Neural progenitor cell (in vitro differentiated cells): Measurements from ENCODE around the gene RAD17. TPM values are rescaled to one million over a fixed set of nuclear protein-coding genes. Genes with fewer than 3 reads are reported as not detected.

Experiments
- DNase-seq: peaks from one replicate; pipeline ENCODE4 v3.0.0-alpha.2; 2016; ENCODE audit warnings: low spot score
- H2AFZ ChIP-seq: fragments of 200-600 bp; sonication (generic); replicated peaks from 2 replicates; pipeline ENCODE4 v1.6.1; 2016; ENCODE audit warnings: antibody characterized with exemption
- H3F3A ChIP-seq: fragments of 200-600 bp; sonication (generic); 2 replicates; pipeline ENCODE4 v1.6.1; 2016; ENCODE audit warnings: antibody characterized with exemption, low read depth
- H3K27ac ChIP-seq: fragments of 200-600 bp; sonication (generic); 2 replicates; pipeline ENCODE4 v1.5.1; 2016; ENCODE audit warnings: mild to moderate bottlenecking
- H3K27me3 ChIP-seq: fragments of 200-600 bp; sonication (generic); 2 replicates; pipeline ENCODE4 v1.6.1; 2016; ENCODE audit warnings: mild to moderate bottlenecking, moderate library complexity
- H3K36me3 ChIP-seq: fragments of 200-600 bp; sonication (generic); 2 replicates; pipeline ENCODE4 v1.5.1; 2016
- H3K4me1 ChIP-seq: fragments of 200-600 bp; sonication (generic); 2 replicates; pipeline ENCODE4 v1.6.1; 2016; ENCODE audit warnings: mixed run types
- H3K4me2 ChIP-seq: fragments of 200-600 bp; sonication (generic); 2 replicates; pipeline ENCODE4 v1.6.1; 2016
- H3K4me3 ChIP-seq: fragments of 200-600 bp; sonication (generic); 2 replicates; pipeline ENCODE4 v1.5.1; 2016
- H3K79me2 ChIP-seq: fragments of 200-600 bp; sonication (generic); 2 replicates; pipeline ENCODE4 v1.6.1; 2016; ENCODE audit warnings: low read depth
- H3K9ac ChIP-seq: fragments of 200-600 bp; sonication (generic); 2 replicates; pipeline ENCODE4 v1.6.1; 2016
- H3K9me3 ChIP-seq: fragments of 200-600 bp; sonication (generic); 2 replicates; pipeline ENCODE4 v1.5.1; 2016; ENCODE audit warnings: low read depth
- H4K20me1 ChIP-seq: fragments of 200-600 bp; sonication (generic); 2 replicates; pipeline ENCODE4 v1.6.1; 2016; ENCODE audit warnings: low read depth
- H3K27ac Mint-ChIP-seq: 3 replicates; pipeline ENCODE4 v1.8.0; 2021; ENCODE audit warnings: mixed read lengths
- H3K27me3 Mint-ChIP-seq: 2 replicates; pipeline ENCODE4 v1.8.0; 2022; ENCODE audit warnings: low read depth, mild to moderate bottlenecking, inconsistent platforms, moderate library complexity, mixed read lengths; ENCODE audit not compliant: insufficient read depth
- H3K36me3 Mint-ChIP-seq: 3 replicates; pipeline ENCODE4 v1.8.0; 2021; ENCODE audit warnings: mixed read lengths
- H3K4me1 Mint-ChIP-seq: 3 replicates; pipeline ENCODE4 v1.8.0; 2021; ENCODE audit warnings: mixed read lengths
- H3K4me3 Mint-ChIP-seq: 3 replicates; pipeline ENCODE4 v1.8.0; 2021; ENCODE audit warnings: mild to moderate bottlenecking, moderate library complexity, mixed read lengths
- H3K9me3 Mint-ChIP-seq: 3 replicates; pipeline ENCODE4 v1.8.0; 2020; ENCODE audit warnings: mixed read lengths
- CTCF ChIP-seq: fragments of 200-600 bp; sonication (generic); IDR thresholded peaks from 2 replicates; pipeline ENCODE4 v1.5.1; 2017; ENCODE audit warnings: antibody characterized with exemption, mild to moderate bottlenecking
- EZH2 ChIP-seq: fragments of 200-600 bp; sonication (generic); IDR thresholded peaks from 2 replicates; pipeline ENCODE4 v1.6.1; 2017; ENCODE audit warnings: antibody characterized with exemption, mild to moderate bottlenecking, moderate library complexity
- EZH2phosphoT487 ChIP-seq: fragments of 200-600 bp; sonication (generic); IDR thresholded peaks from 2 replicates; pipeline ENCODE4 v1.6.1; 2017; ENCODE audit warnings: antibody characterized with exemption
- total RNA-seq: library from RNA; depleted of rRNA; stranded (reverse); fragments of >200 nt; gene quantifications from 2 replicates; pipeline ENCODE4 v1.2.3, GENCODE V29; 2015; ENCODE audit warnings: low replicate concordance

Gene RAD17
- total RNA-seq, 1 donor from 2014 or later: 51.6 TPM

DNA sequence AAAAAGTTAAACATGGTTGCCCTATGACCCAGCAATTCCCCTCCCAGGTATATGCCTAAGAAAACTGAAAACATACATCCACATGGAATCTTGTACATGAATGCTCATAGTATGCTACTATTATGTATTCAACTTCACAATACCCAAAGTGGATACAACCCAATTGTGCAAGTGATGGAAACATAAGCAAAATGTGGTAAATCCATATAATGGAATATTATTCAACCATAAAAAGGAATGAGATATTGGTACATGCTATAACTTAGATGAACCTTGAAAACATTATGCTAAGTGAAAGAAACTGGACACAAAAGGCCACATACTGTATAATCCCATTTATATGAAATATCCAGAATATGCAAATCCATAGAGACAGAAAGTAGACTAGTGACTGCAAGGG, 19.0 kb upstream of the RAD17 start:
- H2AFZ ChIP-seq: no peak overlapping the region
- H3K9me3 ChIP-seq: no peaks in the 10 kb centered on the region
- no peaks in the 10 kb centered on the region for H3K27me3 Mint-ChIP-seq
- peak overlapping the region; percentile 37 for H3K27ac ChIP-seq
- no peak overlapping the region for H3K4me3 Mint-ChIP-seq
- peaks cover 4% of the 10 kb centered on the region for H3F3A ChIP-seq
- no peak overlapping the region for H3K9ac ChIP-seq
- no peaks in the 10 kb centered on the region for H3K4me1 ChIP-seq
- no peaks in the 10 kb centered on the region for H3K79me2 ChIP-seq
- peaks cover 8% of the 10 kb centered on the region for H3K36me3 ChIP-seq
- H3K27me3 ChIP-seq: no peaks in the 10 kb centered on the region
- no peaks in the 10 kb centered on the region for H3K9me3 Mint-ChIP-seq
- no peak overlapping the region for H3K4me3 ChIP-seq
- no peaks in the 10 kb centered on the region for H4K20me1 ChIP-seq
- H3K4me2 ChIP-seq: no peak overlapping the region
- H3K27ac Mint-ChIP-seq: no peak overlapping the region
- H3K36me3 Mint-ChIP-seq: peaks cover 15% of the 10 kb centered on the region
- no peak for DNase-seq
- TF ChIP-seq EZH2phosphoT487 (no peak), CTCF (no peak), EZH2 (no peak)
- H3K4me1 Mint-ChIP-seq: no peaks in the 10 kb centered on the region

GRCh38 chr5:69359699-69360098, 9.9 kb upstream of the RAD17 start:
- H3K9ac ChIP-seq: no peak overlapping the region
- H3K4me3 Mint-ChIP-seq: no peak overlapping the region
- H3K36me3 ChIP-seq: peaks cover 10% of the 10 kb centered on the region
- no peaks in the 10 kb centered on the region for H3K4me1 ChIP-seq
- H4K20me1 ChIP-seq: no peaks in the 10 kb centered on the region
- no peak overlapping the region for H3K4me2 ChIP-seq
- no peaks in the 10 kb centered on the region for H3K9me3 ChIP-seq
- H3K27me3 ChIP-seq: no peaks in the 10 kb centered on the region
- H3K27ac ChIP-seq: no peak overlapping the region
- no peak overlapping the region for H2AFZ ChIP-seq
- DNase-seq: no peak
- H3K27ac Mint-ChIP-seq: no peak overlapping the region
- peaks cover 42% of the 10 kb centered on the region for H3K79me2 ChIP-seq
- H3K36me3 Mint-ChIP-seq: peaks cover 7% of the 10 kb centered on the region
- no peaks in the 10 kb centered on the region for H3K9me3 Mint-ChIP-seq
- H3F3A ChIP-seq: no peaks in the 10 kb centered on the region
- no peak overlapping the region for H3K4me3 ChIP-seq
- H3K27me3 Mint-ChIP-seq: no peaks in the 10 kb centered on the region
- TF ChIP-seq CTCF: no peak
- no peak for TF ChIP-seq EZH2phosphoT487
- TF ChIP-seq EZH2: no peak
- no peaks in the 10 kb centered on the region for H3K4me1 Mint-ChIP-seq

GRCh38 chr5:69360442-69360841, 9.2 kb upstream of the RAD17 start:
- peaks cover 50% of the 10 kb centered on the region for H3K79me2 ChIP-seq
- H2AFZ ChIP-seq: no peak overlapping the region
- no peaks in the 10 kb centered on the region for H3K4me1 ChIP-seq
- H3F3A ChIP-seq: no peaks in the 10 kb centered on the region
- H3K9ac ChIP-seq: no peak overlapping the region
- Mint-ChIP-seq H3K27me3 (no peaks in the 10 kb centered on the region), H3K4me3 (no peak overlapping the region), H3K9me3 (no peaks in the 10 kb centered on the region), H3K27ac (no peak overlapping the region), H3K36me3 (peaks cover 10% of the 10 kb centered on the region), H3K4me1 (no peaks in the 10 kb centered on the region)
- H3K27me3 ChIP-seq: no peaks in the 10 kb centered on the region
- H3K36me3 ChIP-seq: peaks cover 11% of the 10 kb centered on the region
- H3K4me3 ChIP-seq: no peak overlapping the region
- no peak for DNase-seq
- no peak overlapping the region for H3K4me2 ChIP-seq
- TF ChIP-seq EZH2: no peak
- TF ChIP-seq EZH2phosphoT487: no peak
- TF ChIP-seq CTCF: no peak
- H3K27ac ChIP-seq: no peak overlapping the region
- H3K9me3 ChIP-seq: no peaks in the 10 kb centered on the region
- no peaks in the 10 kb centered on the region for H4K20me1 ChIP-seq

DNA sequence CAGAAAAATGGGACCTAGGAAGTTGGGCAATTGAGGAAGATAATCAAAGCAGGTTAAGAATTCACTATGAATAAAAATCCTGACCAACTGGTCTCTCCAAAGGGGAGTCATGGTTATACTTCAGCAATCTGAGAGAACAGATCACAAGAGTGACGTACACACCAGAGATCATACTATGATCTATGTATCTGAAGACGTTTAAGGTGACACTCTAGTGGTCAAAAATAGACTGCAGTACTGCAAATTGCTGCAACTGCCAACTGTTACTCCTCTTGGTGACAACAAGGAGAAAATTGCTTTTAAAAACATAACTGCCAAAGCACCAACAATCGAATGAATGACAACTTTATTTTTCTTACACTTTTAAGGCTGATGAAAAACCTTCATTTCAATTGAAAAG, 5.2 kb upstream of the RAD17 start:
- Histone ChIP-seq H3F3A (peaks cover 6% of the 10 kb centered on the region), H4K20me1 (no peaks in the 10 kb centered on the region), H3K27ac (no peak overlapping the region), H3K4me3 (no peak overlapping the region), H3K4me1 (peaks cover 7% of the 10 kb centered on the region), H3K79me2 (peaks cover 78% of the 10 kb centered on the region), H3K27me3 (no peaks in the 10 kb centered on the region), H3K36me3 (peaks cover 8% of the 10 kb centered on the region), H3K9me3 (no peaks in the 10 kb centered on the region), H2AFZ (no peak overlapping the region), H3K4me2 (no peak overlapping the region), H3K9ac (no peak overlapping the region)
- no peaks in the 10 kb centered on the region for H3K27me3 Mint-ChIP-seq
- DNase-seq: no peak
- H3K4me1 Mint-ChIP-seq: peaks cover 11% of the 10 kb centered on the region
- TF ChIP-seq EZH2phosphoT487 (no peak), CTCF (peak; percentile 37), EZH2 (no peak)
- peaks cover 16% of the 10 kb centered on the region for H3K36me3 Mint-ChIP-seq
- H3K4me3 Mint-ChIP-seq: no peak overlapping the region
- H3K27ac Mint-ChIP-seq: no peak overlapping the region
- no peaks in the 10 kb centered on the region for H3K9me3 Mint-ChIP-seq
